ENCODE measurements around the gene GIPC2. TPM values are rescaled to one million over a fixed set of nuclear protein-coding genes. Genes with fewer than 3 reads are reported as not detected.
"Not testable (repeated sequence)": the region's sequence is repeated elsewhere in the genome, so short reads cannot be mapped to it uniquely, and the experiment has no call there.

The GIPC2 gene
- polyA plus RNA-seq, 1 donor = 77.1 TPM

GRCh38 chr1:78079580-78079979 is 33.8 kb downstream of the GIPC2 start:
- Histone ChIP-seq H3K4me3 (ENCODE audit: low read length) (no peak overlapping the region), H3K27me3 (ENCODE audit: control insufficient read depth, insufficient read depth, low read length) (no peaks in the 10 kb centered on the region), H3K36me3 (ENCODE audit: control insufficient read depth, insufficient read depth, low read length) (no peaks in the 10 kb centered on the region), H3K27ac (ENCODE audit: low read length) (no peak overlapping the region), H3K4me1 (ENCODE audit: control insufficient read depth, insufficient read depth, low read length) (no peaks in the 10 kb centered on the region), H3K9me3 (ENCODE audit: control insufficient read depth, low read depth, low read length) (no peaks in the 10 kb centered on the region)
- 90% methylated on average over 2 of the region's 2 CpGs for WGBS (ENCODE audit: insufficient coverage, low lambda C conversion rate)
- no peak for DNase-seq

DNA sequence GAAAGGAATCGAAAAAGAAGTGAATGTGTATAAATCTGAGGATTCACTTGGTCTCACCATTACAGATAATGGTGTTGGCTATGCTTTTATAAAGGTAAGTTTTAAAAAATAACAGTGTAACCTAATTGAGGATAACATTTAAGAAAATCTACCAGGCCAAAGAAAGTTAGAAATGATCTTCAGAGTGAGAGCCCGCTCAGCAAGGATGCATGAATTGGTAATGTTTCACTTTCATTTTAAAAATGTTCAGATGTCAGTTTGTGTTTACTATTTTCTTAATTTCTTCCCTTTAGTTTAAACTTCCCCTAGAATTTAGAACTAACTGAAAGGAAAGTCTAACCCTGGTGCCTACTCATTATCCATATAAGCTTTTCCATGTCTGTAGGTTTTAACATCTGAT is 35.0 kb downstream of the GIPC2 start:
- Histone ChIP-seq H3K4me1 (ENCODE audit: control insufficient read depth, insufficient read depth, low read length) (no peaks in the 10 kb centered on the region), H3K9me3 (ENCODE audit: control insufficient read depth, low read depth, low read length) (no peaks in the 10 kb centered on the region), H3K27ac (ENCODE audit: low read length) (no peak overlapping the region), H3K27me3 (ENCODE audit: control insufficient read depth, insufficient read depth, low read length) (no peaks in the 10 kb centered on the region), H3K4me3 (ENCODE audit: low read length) (no peak overlapping the region), H3K36me3 (ENCODE audit: control insufficient read depth, insufficient read depth, low read length) (no peaks in the 10 kb centered on the region)
- no CpG with 5 or more reads among the region's 2 CpGs for WGBS (ENCODE audit: insufficient coverage, low lambda C conversion rate)
- DNase-seq = no peak

DNA sequence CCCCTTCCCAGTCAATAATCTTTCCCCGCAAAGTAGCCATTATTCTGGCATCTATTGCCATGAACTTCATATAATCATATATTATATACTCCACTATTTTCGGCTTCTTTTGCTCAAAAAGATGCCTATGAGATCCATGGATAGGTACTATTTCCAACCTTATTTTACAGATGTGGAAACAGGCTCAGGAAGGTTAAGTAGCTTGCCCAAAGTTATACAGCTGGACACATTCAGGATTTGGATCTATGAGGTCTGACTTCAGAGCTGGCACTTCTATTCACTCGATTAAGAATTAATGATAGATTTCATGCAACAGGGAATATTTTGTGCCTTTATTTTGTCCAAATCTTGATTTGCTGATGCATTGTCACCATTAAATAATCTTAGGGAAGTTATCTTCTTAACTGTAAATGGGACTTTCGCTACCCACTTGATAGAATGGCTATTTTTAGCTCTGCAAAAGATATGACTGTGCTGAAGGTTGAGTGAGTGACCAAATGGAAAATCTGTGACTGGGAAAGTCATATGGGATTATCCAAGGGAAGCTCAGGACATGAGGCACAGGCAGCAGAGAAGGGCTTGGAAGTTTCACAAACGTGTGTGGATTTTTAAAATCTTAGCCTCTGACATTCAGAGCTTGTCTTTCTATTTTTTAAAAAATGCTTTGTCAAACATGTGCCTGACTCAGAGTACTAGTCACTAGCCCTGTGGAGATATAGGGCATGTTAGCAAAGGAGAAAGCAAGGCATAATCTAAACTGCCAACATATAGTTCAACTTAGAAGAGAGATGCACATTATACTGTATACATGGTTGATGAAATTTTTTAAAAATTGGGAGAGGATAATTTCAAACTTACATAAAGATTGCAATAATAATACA is 36.5 kb downstream of the GIPC2 start:
- Histone ChIP-seq H3K27me3 (ENCODE audit: control insufficient read depth, insufficient read depth, low read length) (no peaks in the 10 kb centered on the region), H3K36me3 (ENCODE audit: control insufficient read depth, insufficient read depth, low read length) (no peaks in the 10 kb centered on the region), H3K9me3 (ENCODE audit: control insufficient read depth, low read depth, low read length) (peaks cover 6% of the 10 kb centered on the region), H3K27ac (ENCODE audit: low read length) (no peak overlapping the region), H3K4me3 (ENCODE audit: low read length) (no peak overlapping the region), H3K4me1 (ENCODE audit: control insufficient read depth, insufficient read depth, low read length) (no peaks in the 10 kb centered on the region)
- WGBS (ENCODE audit: insufficient coverage, low lambda C conversion rate) = 100% methylated on average over 1 of the region's 5 CpGs
- peak in 1 of 2 donors; percentile 9 for DNase-seq

GRCh38 chr1:78084639-78085038 is 38.9 kb downstream of the GIPC2 start:
- H3K4me3 ChIP-seq (ENCODE audit: low read length); H3K4me1 ChIP-seq (ENCODE audit: control insufficient read depth, insufficient read depth, low read length); H3K9me3 ChIP-seq (ENCODE audit: control insufficient read depth, low read depth, low read length); H3K27ac ChIP-seq (ENCODE audit: low read length); H3K27me3 ChIP-seq (ENCODE audit: control insufficient read depth, insufficient read depth, low read length); H3K36me3 ChIP-seq (ENCODE audit: control insufficient read depth, insufficient read depth, low read length); DNase-seq: not testable (repeated sequence)

DNA sequence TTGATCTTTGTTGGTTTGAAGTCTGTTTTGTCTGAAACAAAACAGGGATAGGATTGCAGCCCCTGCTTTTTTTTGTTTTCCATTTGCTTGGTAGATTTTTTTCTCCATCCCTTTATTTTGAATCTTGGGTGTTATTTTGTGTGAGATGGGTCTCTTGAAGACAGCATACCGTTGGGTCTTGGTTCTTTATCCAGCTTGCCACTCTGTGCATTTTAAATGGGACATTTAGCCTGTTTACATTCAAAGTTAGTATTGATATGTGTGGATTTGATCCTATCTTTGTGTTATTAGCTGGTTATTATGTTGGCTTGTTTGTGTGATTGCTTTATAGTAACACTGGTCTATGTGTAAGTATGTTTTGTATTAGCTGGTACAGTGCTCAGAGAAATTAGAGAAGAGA is 40.9 kb downstream of the GIPC2 start:
- no CpG with 5 or more reads among the region's 1 CpG for WGBS (ENCODE audit: insufficient coverage, low lambda C conversion rate)

DNA sequence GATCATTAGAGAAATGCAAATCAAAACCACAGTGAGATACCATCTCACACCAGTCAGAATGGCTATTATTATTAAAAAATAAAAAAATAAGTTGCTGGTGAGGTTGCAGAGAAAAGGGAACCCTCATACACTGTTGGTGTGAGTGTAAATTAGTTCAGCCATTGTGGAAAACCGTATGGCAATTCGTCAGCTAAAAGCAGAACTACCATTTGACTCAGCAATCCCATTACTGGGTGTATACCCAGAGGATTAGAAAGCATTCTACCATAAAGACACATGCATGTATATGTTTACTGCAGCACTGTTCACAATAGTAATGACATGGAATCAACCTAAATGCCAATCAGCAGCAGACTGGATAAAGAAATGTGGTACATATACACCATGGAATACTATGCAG is 42.2 kb downstream of the GIPC2 start:
- H3K4me3 ChIP-seq (ENCODE audit: low read length) = no peak overlapping the region
- no CpG with 5 or more reads among the region's 2 CpGs for WGBS (ENCODE audit: insufficient coverage, low lambda C conversion rate)
- H3K27me3 ChIP-seq (ENCODE audit: control insufficient read depth, insufficient read depth, low read length) = no peaks in the 10 kb centered on the region
- H3K9me3 ChIP-seq (ENCODE audit: control insufficient read depth, low read depth, low read length) = peaks cover 10% of the 10 kb centered on the region
- DNase-seq = no peak
- H3K27ac ChIP-seq (ENCODE audit: low read length) = no peak overlapping the region
- H3K36me3 ChIP-seq (ENCODE audit: control insufficient read depth, insufficient read depth, low read length) = peaks cover 3% of the 10 kb centered on the region
- peaks cover 5% of the 10 kb centered on the region for H3K4me1 ChIP-seq (ENCODE audit: control insufficient read depth, insufficient read depth, low read length)

More for the DNA sequence above, 40.9 kb downstream of the GIPC2 start:
- no peak overlapping the region for H3K4me3 ChIP-seq (ENCODE audit: low read length)
- no peaks in the 10 kb centered on the region for H3K27me3 ChIP-seq (ENCODE audit: control insufficient read depth, insufficient read depth, low read length)
- H3K27ac ChIP-seq (ENCODE audit: low read length) = no peak overlapping the region
- H3K36me3 ChIP-seq (ENCODE audit: control insufficient read depth, insufficient read depth, low read length) = no peaks in the 10 kb centered on the region
- H3K4me1 ChIP-seq (ENCODE audit: control insufficient read depth, insufficient read depth, low read length) = peaks cover 5% of the 10 kb centered on the region
- H3K9me3 ChIP-seq (ENCODE audit: control insufficient read depth, low read depth, low read length) = peaks cover 10% of the 10 kb centered on the region
- no peak for DNase-seq

GRCh38 chr1:78088486-78088885 is 42.7 kb downstream of the GIPC2 start:
- H3K36me3 ChIP-seq (ENCODE audit: control insufficient read depth, insufficient read depth, low read length) = peaks cover 4% of the 10 kb centered on the region
- peaks cover 5% of the 10 kb centered on the region for H3K4me1 ChIP-seq (ENCODE audit: control insufficient read depth, insufficient read depth, low read length)
- H3K27me3 ChIP-seq (ENCODE audit: control insufficient read depth, insufficient read depth, low read length) = no peaks in the 10 kb centered on the region
- H3K4me3 ChIP-seq (ENCODE audit: low read length) = no peak overlapping the region
- no peak overlapping the region for H3K27ac ChIP-seq (ENCODE audit: low read length)
- DNase-seq = no peak
- peaks cover 10% of the 10 kb centered on the region for H3K9me3 ChIP-seq (ENCODE audit: control insufficient read depth, low read depth, low read length)

DNA sequence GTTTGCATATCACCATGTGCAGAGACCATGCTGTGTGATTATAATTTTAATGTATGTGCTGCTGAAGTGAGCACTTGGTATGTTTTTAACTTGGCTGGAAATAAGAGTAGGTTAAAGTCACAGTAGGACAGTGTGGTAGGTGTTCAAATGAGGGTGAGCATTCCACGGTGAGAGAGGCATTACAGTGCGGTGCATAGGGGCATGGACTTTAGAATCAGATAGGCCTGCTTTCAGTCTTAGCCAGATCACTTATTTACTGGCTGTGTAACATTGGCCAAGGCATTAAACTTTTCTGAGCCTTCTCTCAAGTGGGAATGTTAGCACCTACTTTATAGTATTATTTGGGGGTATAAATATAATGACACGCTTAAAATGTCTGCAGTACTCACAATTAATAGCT is 43.2 kb downstream of the GIPC2 start:
- Histone ChIP-seq H3K9me3 (ENCODE audit: control insufficient read depth, low read depth, low read length) (peaks cover 10% of the 10 kb centered on the region), H3K4me1 (ENCODE audit: control insufficient read depth, insufficient read depth, low read length) (peaks cover 5% of the 10 kb centered on the region), H3K36me3 (ENCODE audit: control insufficient read depth, insufficient read depth, low read length) (peaks cover 9% of the 10 kb centered on the region), H3K4me3 (ENCODE audit: low read length) (no peak overlapping the region), H3K27me3 (ENCODE audit: control insufficient read depth, insufficient read depth, low read length) (no peaks in the 10 kb centered on the region), H3K27ac (ENCODE audit: low read length) (peak overlapping the region; percentile 27)
- DNase-seq = peak; percentile 54 to 71
- no CpG with 5 or more reads among the region's 3 CpGs for WGBS (ENCODE audit: insufficient coverage, low lambda C conversion rate)

- H3K9me3 ChIP-seq (ENCODE audit: control insufficient read depth, low read depth, low read length) = peaks cover 10% of the 10 kb centered on the region
- no peaks in the 10 kb centered on the region for H3K27me3 ChIP-seq (ENCODE audit: control insufficient read depth, insufficient read depth, low read length)
- H3K4me1 ChIP-seq (ENCODE audit: control insufficient read depth, insufficient read depth, low read length) = peaks cover 5% of the 10 kb centered on the region
- WGBS (ENCODE audit: insufficient coverage, low lambda C conversion rate) = 67% methylated on average over 1 of the region's 3 CpGs
- H3K4me3 ChIP-seq (ENCODE audit: low read length) = no peak overlapping the region
- H3K36me3 ChIP-seq (ENCODE audit: control insufficient read depth, insufficient read depth, low read length) = peaks cover 9% of the 10 kb centered on the region
- H3K27ac ChIP-seq (ENCODE audit: low read length) = no peak overlapping the region
- no peak for DNase-seq
These were observed 44.8 kb downstream of the GIPC2 start for GRCh38 chr1:78090472-78091133.

- no peak for DNase-seq
- Histone ChIP-seq H3K27ac (ENCODE audit: low read length) (no peak overlapping the region), H3K4me3 (ENCODE audit: low read length) (no peak overlapping the region), H3K9me3 (ENCODE audit: control insufficient read depth, low read depth, low read length) (peaks cover 8% of the 10 kb centered on the region), H3K4me1 (ENCODE audit: control insufficient read depth, insufficient read depth, low read length) (peaks cover 5% of the 10 kb centered on the region), H3K36me3 (ENCODE audit: control insufficient read depth, insufficient read depth, low read length) (peaks cover 12% of the 10 kb centered on the region), H3K27me3 (ENCODE audit: control insufficient read depth, insufficient read depth, low read length) (no peaks in the 10 kb centered on the region)
- 95% methylated on average over 8 of the region's 18 CpGs for WGBS (ENCODE audit: insufficient coverage, low lambda C conversion rate)
These were observed 45.5 kb downstream of the GIPC2 start for GRCh38 chr1:78091215-78091813.

Data from large intestine (tissue), 3 donors.